Duodenal mucosa (tissue), 2 donors: ENCODE results near the gene WBP4.
"Not testable (repeated sequence)": the region's sequence is repeated elsewhere in the genome, so short reads cannot be mapped to it uniquely, and the experiment has no call there.

Source experiments
- H3K27ac ChIP-seq: one replicate; pipeline ENCODE4 v1.7.0; 2013; ENCODE audit warnings: low read depth, low read length
- H3K27me3 ChIP-seq, 2 donors: one replicate each; pipeline ENCODE4 v1.7.0; 2013; ENCODE audit warnings: low read length in 2 of 2, control low read depth in 1 of 2; ENCODE audit not compliant: insufficient read depth in 2 of 2, control insufficient read depth in 1 of 2
- H3K36me3 ChIP-seq, 2 donors: one replicate each; pipeline ENCODE4 v1.7.0; 2013; ENCODE audit warnings: low read length in 2 of 2, control low read depth in 1 of 2; ENCODE audit not compliant: insufficient read depth in 2 of 2, control insufficient read depth in 1 of 2
- H3K4me1 ChIP-seq, 2 donors: one replicate each; pipeline ENCODE4 v1.7.0; 2013; ENCODE audit warnings: low read length in 2 of 2, control low read depth in 1 of 2; ENCODE audit not compliant: insufficient read depth in 2 of 2, control insufficient read depth in 1 of 2
- H3K4me3 ChIP-seq, 2 donors: one replicate each; pipeline ENCODE4 v1.7.0; 2013; ENCODE audit warnings: low read length in 2 of 2, low read depth in 1 of 2
- H3K9ac ChIP-seq, 2 donors: one replicate each; pipeline ENCODE4 v1.7.0; 2013; ENCODE audit warnings: low read length in 2 of 2, low read depth in 1 of 2
- H3K9me3 ChIP-seq, 2 donors: one replicate each; pipeline ENCODE4 v1.7.0; 2013; ENCODE audit warnings: low read length in 2 of 2, control low read depth in 1 of 2; ENCODE audit not compliant: control insufficient read depth in 1 of 2

WBP4 gene

DNA sequence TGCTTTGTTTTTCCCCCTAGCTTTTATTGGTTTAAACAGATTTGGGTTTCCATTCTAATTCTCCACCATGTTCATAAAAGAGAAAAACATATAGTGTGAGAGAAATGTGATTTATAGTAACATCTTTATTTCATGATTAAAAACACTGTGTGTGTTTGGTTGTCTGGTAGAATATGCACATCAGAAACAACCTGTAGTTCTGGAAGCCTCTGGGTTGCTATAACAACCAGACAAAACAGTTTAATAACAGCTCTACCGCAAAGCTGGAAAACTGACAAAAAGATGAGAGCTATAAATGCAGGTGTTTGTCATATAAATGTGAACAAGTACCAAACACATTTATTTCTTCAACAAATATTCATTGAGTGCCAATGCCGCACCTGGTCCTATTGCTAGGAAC is 61.5 kb downstream of the WBP4 start:
- no peak overlapping the region for H3K4me3 ChIP-seq
- H3K9ac ChIP-seq = no peak overlapping the region
- H3K27me3 ChIP-seq = no peaks in the 10 kb centered on the region
- H3K9me3 ChIP-seq = no peaks in the 10 kb centered on the region
- no peaks in the 10 kb centered on the region for H3K4me1 ChIP-seq
- no peaks in the 10 kb centered on the region for H3K36me3 ChIP-seq
- no peak overlapping the region for H3K27ac ChIP-seq

- no peak overlapping the region for H3K9ac ChIP-seq
- no peaks in the 10 kb centered on the region for H3K9me3 ChIP-seq
- no peak overlapping the region for H3K27ac ChIP-seq
- H3K36me3 ChIP-seq = no peaks in the 10 kb centered on the region
- peaks cover 12 to 20% of the 10 kb centered on the region in 2 donors for H3K4me1 ChIP-seq
- no peaks in the 10 kb centered on the region for H3K27me3 ChIP-seq
- H3K4me3 ChIP-seq = no peak overlapping the region
Measured at GRCh38 chr13:41127701-41128100, 66.4 kb downstream of the WBP4 start.

GRCh38 chr13:41130356-41130755 is 69.0 kb downstream of the WBP4 start:
- no peak overlapping the region for H3K9ac ChIP-seq
- no peaks in the 10 kb centered on the region for H3K27me3 ChIP-seq
- H3K36me3 ChIP-seq = no peaks in the 10 kb centered on the region
- H3K4me3 ChIP-seq = peak overlapping the region; percentile 10 to 14
- peaks cover 12 to 26% of the 10 kb centered on the region in 2 donors for H3K4me1 ChIP-seq
- H3K27ac ChIP-seq = no peak overlapping the region
- no peaks in the 10 kb centered on the region for H3K9me3 ChIP-seq

- Histone ChIP-seq H3K4me1 (peaks cover 12 to 26% of the 10 kb centered on the region in 2 donors), H3K4me3 (peak overlapping the region; percentile 14 to 27)
- not testable (repeated sequence) for H3K9ac ChIP-seq, H3K27ac ChIP-seq, H3K36me3 ChIP-seq, H3K27me3 ChIP-seq, H3K9me3 ChIP-seq
Measured at GRCh38 chr13:41131189-41131588, 69.9 kb downstream of the WBP4 start.

GRCh38 chr13:41131660-41132511 is 70.6 kb downstream of the WBP4 start:
- peak overlapping the region; percentile 46 for H3K27ac ChIP-seq
- not testable (repeated sequence) for H3K27me3 ChIP-seq, H3K36me3 ChIP-seq, H3K9me3 ChIP-seq
- H3K4me1 ChIP-seq = peaks cover 12 to 26% of the 10 kb centered on the region in 2 donors
- peak overlapping the region; percentile 77 to 80 for H3K9ac ChIP-seq
- peak overlapping the region; percentile 77 to 93 for H3K4me3 ChIP-seq

GRCh38 chr13:41132512-41133152 is 71.3 kb downstream of the WBP4 start, which contains the start of gene KBTBD6:
KBTBD6 (minus strand) TSS chr13:41132802; CDS start chr13:41132511, 291 bp downstream.
- H3K9me3 ChIP-seq = no peaks in the 10 kb centered on the region
- H3K4me1 ChIP-seq = peaks cover 12 to 26% of the 10 kb centered on the region in 2 donors
- peak within 1 kb of the TSS; percentile 46 for H3K27ac ChIP-seq
- H3K27me3 ChIP-seq = no peaks in the 10 kb centered on the region
- H3K4me3 ChIP-seq = peak within 1 kb of the TSS; percentile 77 to 93
- H3K36me3 ChIP-seq = no peaks in the 10 kb centered on the region
- H3K9ac ChIP-seq = peak within 1 kb of the TSS; percentile 77 to 80
